SH-SY5Y (cell line): ENCODE measurements around the gene C7.

Experiments
- GATA2 ChIP-seq: IDR thresholded peaks from 2 replicates; pipeline ENCODE4 v1.6.1; 2011; ENCODE audit warnings: mild to moderate bottlenecking, low read depth, low read length
- GATA3 ChIP-seq: IDR thresholded peaks from 2 replicates; pipeline ENCODE4 v1.6.1; 2011; ENCODE audit warnings: low read depth, mild to moderate bottlenecking, low read length, moderate library complexity

Gene C7

DNA sequence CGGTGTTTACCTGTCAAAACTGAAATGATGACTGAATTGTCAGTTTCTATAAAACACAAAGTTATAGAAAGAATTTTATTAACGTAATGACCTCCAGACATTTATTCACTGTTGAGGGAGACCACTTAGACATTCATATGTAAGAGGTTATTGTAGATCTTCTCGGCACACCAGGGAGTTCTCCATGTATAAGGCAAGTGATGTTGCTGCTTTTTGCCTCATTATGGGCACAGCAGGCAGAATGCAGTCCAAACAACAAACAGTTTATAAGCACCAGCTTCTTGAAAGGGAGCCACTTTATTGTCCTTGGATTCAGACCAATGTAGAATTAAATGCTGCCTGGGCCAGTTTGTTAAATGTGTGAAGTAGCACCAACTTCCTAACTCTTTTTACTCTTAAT, 66.7 kb downstream of the C7 start:
- TF ChIP-seq GATA2 (no peak), GATA3 (no peak)

GRCh38 chr5:40976836-40977235, 67.5 kb downstream of the C7 start:
- TF ChIP-seq GATA3 (no peak), GATA2 (no peak; the same call in 1 of the 2 replicates)

DNA sequence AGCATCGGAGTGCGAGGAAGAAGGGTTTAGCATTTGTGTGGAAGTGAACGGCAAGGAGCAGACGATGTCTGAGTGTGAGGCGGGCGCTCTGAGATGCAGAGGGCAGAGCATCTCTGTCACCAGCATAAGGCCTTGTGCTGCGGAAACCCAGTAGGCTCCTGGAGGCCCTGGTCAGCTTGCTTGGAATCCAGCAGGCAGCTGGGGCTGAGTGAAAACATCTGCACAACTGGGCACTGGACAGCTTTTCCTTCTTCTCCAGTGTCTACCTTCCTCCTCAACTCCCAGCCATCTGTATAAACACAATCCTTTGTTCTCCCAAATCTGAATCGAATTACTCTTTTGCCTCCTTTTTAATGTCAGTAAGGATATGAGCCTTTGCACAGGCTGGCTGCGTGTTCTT, 72.1 kb downstream of the C7 start:
- no peak for TF ChIP-seq GATA2
- TF ChIP-seq GATA3, result no peak

- no peak for TF ChIP-seq GATA3
- no peak for TF ChIP-seq GATA2
These were observed 74.5 kb downstream of the C7 start for GRCh38 chr5:40983781-40984180.

DNA sequence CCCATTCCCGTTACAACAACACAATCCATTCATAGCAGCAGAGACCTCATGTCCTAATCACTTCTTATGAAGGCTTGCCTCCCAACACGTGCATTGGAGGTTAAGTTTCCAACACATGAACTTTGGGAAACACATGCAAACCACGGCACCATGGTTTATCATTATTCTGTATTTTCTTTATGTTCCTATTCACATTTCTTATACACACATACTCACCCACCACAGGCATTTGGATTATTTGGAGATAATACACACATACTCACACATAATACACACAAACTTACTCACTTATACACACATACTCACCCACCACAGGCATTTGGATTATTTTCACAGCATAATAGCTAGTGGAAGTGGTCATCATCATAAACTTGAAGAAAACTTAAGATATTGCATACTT, 75.6 kb downstream of the C7 start:
- no peak for TF ChIP-seq GATA2
- no peak for TF ChIP-seq GATA3

GRCh38 chr5:40985501-40985900, 76.2 kb downstream of the C7 start:
- no peak for TF ChIP-seq GATA3
- TF ChIP-seq GATA2, result peak; percentile 35; the same call in 1 of the 2 replicates

GRCh38 chr5:40986666-40987065, 77.4 kb downstream of the C7 start:
- TF ChIP-seq GATA2 (no peak), GATA3 (no peak)

DNA sequence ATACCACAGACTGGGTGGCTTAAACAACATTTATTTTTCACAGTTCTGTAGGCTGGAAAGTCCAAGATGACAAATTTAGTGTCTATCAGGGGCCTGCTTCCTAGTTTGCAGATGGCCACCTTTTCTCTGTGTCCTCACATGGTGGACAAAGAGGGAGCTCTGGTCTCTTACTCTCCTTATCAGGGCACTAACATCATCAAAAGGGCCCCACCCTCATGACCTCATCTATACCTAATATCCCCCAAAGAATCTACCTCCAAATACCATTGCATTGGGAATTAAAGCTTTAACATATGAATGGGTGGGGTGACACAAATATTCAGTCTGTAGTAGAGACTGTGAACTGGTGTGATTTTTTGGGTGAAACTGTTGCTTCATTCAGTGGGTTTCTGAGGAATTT, 78.1 kb downstream of the C7 start:
- TF ChIP-seq GATA3 (no peak), GATA2 (no peak)

DNA sequence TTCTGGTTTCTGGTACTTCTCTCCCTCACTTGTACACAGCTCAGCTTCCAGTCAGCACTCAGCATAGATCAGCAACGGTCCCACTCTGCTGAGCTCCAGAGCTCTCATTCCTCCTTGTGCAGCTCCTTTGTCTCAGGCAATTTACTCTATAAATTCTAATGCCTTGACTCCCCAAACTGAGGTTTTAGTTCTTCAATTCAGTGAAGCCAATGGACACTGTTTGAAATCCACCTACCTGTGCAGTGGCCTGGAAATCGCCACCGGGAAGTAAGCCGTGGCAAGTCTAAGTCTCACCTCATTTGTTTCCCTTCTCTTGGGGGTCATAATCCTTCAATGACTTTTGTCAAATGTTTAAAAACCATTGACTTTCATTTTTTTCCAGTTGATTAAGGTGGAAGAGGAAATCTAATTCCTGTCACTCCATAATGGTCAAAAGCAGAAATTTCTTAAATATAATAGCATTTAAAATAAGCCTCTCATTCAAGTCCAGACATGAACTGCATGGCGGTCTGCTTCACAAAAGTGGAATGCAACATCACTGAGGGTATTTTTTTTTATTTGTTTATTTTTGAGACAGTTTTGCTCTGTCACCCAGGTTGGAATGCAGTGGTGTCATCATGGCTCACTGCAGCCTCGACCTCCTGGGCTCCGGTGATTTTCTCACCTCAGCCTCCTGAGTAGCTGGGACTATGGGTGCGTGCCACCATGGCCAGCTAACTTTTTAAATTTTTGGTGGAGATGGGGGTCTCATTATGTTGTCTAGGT, 79.6 kb downstream of the C7 start:
- no peak for TF ChIP-seq GATA3
- no peak for TF ChIP-seq GATA2

DNA sequence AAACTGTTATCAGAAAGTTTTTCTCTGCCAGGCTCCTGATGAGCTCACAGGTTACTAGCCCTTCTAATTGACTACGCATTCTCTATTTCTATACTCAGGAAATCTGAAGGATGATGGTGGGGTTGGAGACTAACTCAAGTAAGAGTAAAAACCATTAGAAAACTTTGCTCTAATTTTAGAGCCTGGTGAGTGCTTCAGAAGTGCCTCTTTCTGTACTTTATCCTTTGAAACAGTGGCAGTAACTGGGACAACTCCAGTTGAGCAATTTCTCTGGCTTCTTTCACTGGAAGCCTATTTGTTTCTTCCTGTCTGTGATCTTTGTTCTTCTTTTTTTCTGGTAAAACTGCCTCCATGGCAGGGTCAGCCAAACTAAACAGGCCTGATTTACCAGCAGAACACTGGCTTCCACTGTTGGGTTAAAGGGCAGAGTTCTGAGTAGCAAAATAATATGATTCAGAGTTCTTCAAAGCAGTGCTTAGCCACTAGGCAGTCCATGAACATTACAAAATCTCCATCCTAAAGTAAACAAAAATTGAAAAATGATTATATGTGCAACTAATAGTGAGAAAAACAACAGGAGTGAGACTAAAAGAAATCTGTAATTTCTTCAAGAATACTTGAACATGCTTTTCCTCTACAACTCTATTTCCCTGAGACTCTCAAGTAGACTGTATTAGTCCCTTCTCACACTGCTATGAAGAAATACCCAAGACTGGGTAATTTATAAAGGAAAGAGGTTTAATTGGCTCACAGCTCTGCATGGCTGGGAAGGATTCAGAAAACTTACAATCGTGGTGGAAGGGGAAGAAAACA, 82.1 kb downstream of the C7 start:
- TF ChIP-seq GATA2 (no peak), GATA3 (no peak)

DNA sequence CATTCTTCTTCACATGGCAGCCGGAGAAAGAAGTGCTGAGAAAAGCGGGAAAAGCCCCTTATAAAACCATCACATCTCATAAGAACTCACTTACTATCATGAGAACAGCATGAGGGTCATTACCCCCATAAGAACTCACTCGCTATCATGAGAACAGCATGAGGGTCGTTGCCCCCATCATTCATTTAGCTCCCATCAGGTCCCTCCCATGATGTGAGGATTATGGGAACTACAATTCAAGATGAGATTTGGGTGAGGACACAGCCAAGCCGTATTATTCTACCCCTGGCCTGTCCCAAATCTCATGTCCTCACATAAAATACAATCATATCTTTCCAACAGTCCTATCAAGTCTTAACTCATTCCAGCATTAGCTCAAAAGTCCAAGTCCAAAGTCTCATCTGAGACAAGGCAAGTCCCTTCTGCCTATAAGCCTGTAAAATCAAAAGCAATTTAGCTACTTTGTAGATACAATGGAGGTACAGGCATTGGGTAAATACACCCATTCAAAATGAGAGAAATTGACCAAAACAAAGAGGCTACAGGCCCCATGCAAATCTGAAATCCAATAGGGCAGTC, 82.8 kb downstream of the C7 start:
- TF ChIP-seq GATA3 (no peak), GATA2 (no peak)

- TF ChIP-seq GATA3, result no peak
- TF ChIP-seq GATA2, result no peak
These were observed 86.7 kb downstream of the C7 start for GRCh38 chr5:40995801-40996586.

- TF ChIP-seq GATA3 (no peak), GATA2 (no peak)
These were observed 89.8 kb downstream of the C7 start for GRCh38 chr5:40999142-40999541.

- TF ChIP-seq GATA3, result no peak
- no peak for TF ChIP-seq GATA2
These were observed 90.7 kb downstream of the C7 start for GRCh38 chr5:40999966-41000365.
